OCI-LY7 (cell line): Measurements from ENCODE around the gene OR52E5. TPM values are rescaled to one million over a fixed set of nuclear protein-coding genes. Genes with fewer than 3 reads are reported as not detected.

ENCODE experiments used
- BruUV-seq: library from RNA; stranded (reverse); fragments of 400-500 nt; replicated peaks from 2 replicates; lab custom pipeline; 2021; lab: Mats Ljungman, UMichigan
- CTCF ChIA-PET: fragments of 300-600 bp; sonication (Branson Sonifier 250); formaldehyde crosslinking; loops from one replicate; lab custom pipeline; 2022; ENCODE audit warnings: antibody characterized with exemption; ENCODE audit not compliant: unreplicated experiment; lab: Charles Lee
- POLR2A ChIA-PET: fragments of 300-600 bp; sonication (Branson Sonifier 250); formaldehyde crosslinking; loops from one replicate; lab custom pipeline; 2022; ENCODE audit warnings: antibody characterized with exemption; lab: Charles Lee
- DNase-seq: peaks from one replicate; pipeline ENCODE4 v3.0.0-alpha.2; 2015; ENCODE audit warnings: low spot score
- H2AFZ ChIP-seq: fragments of 200-600 bp; sonication (generic), shearing (Covaris generic); 2 replicates; pipeline ENCODE4 v1.6.1; 2014; ENCODE audit warnings: mild to moderate bottlenecking, antibody characterized with exemption, low read length, moderate library complexity
- H3K27ac ChIP-seq: fragments of 200-600 bp; sonication (generic); 2 replicates; pipeline ENCODE4 v1.5.1; 2014; ENCODE audit warnings: mixed run types, low read depth, mild to moderate bottlenecking, moderate library complexity, low read length, inconsistent platforms; ENCODE audit not compliant: poor library complexity, severe bottlenecking
- H3K36me3 ChIP-seq: fragments of 200-600 bp; sonication (generic); 2 replicates; pipeline ENCODE4 v1.6.1; 2014; ENCODE audit warnings: mild to moderate bottlenecking, antibody characterized with exemption, low read length, moderate library complexity, mixed read lengths; ENCODE audit not compliant: insufficient read depth
- H3K4me1 ChIP-seq: fragments of 200-600 bp; sonication (generic); 2 replicates; pipeline ENCODE4 v1.5.1; 2014; ENCODE audit warnings: mild to moderate bottlenecking, low read length; ENCODE audit not compliant: insufficient read depth, poor library complexity, severe bottlenecking
- H3K4me2 ChIP-seq: fragments of 200-600 bp; sonication (generic); 2 replicates; pipeline ENCODE4 v1.6.1; 2014; ENCODE audit warnings: mild to moderate bottlenecking, low read length
- H3K4me3 ChIP-seq: fragments of 200-600 bp; sonication (generic); 2 replicates; pipeline ENCODE4 v1.5.1; 2014; ENCODE audit warnings: mild to moderate bottlenecking, low read depth, low read length; ENCODE audit not compliant: poor library complexity, severe bottlenecking
- H3K79me2 ChIP-seq: fragments of 200-600 bp; sonication (generic); 2 replicates; pipeline ENCODE4 v1.6.1; 2016; ENCODE audit warnings: low read depth, mild to moderate bottlenecking, low read length, moderate library complexity, mixed read lengths; ENCODE audit not compliant: insufficient read depth
- H3K9me2 ChIP-seq: fragments of 200-600 bp; sonication (generic); 2 replicates; pipeline ENCODE4 v1.6.1; 2016; ENCODE audit warnings: mild to moderate bottlenecking, low read length, mixed read lengths; ENCODE audit not compliant: insufficient read depth
- H3K9me3 ChIP-seq: fragments of 200-600 bp; sonication (generic); 2 replicates; pipeline ENCODE4 v1.6.1; 2014; ENCODE audit warnings: mild to moderate bottlenecking, mixed run types, low read length, mixed read lengths
- H4K20me1 ChIP-seq: fragments of 200-600 bp; sonication (generic); 2 replicates; pipeline ENCODE4 v1.6.1; 2014; ENCODE audit warnings: mild to moderate bottlenecking, antibody characterized with exemption, low read length, moderate library complexity, mixed read lengths; ENCODE audit not compliant: insufficient read depth
- CTCF ChIP-seq: fragments of 200-600 bp; sonication (generic); conservative IDR thresholded peaks from 2 replicates; pipeline ENCODE4 v1.5.1; 2014; ENCODE audit warnings: mild to moderate bottlenecking, antibody characterized with exemption, low read length, moderate library complexity, mixed read lengths
- EZH2phosphoT487 ChIP-seq: fragments of 200-600 bp; sonication (generic); IDR thresholded peaks from 2 replicates; pipeline ENCODE4 v1.6.1; 2018; ENCODE audit warnings: low read depth, borderline replicate concordance, mild to moderate bottlenecking, mixed run types, antibody characterized with exemption, low read length, moderate library complexity, mixed read lengths
- intact Hi-C: fragments of 100-400 bp; cut with micrococcal nuclease; formaldehyde crosslinking; loops from one replicate; pipeline ENCODE4 v1.10.0; 2022; ENCODE audit not compliant: unreplicated experiment
- total RNA-seq, 2 experiments: library from RNA; depleted of rRNA in 1 of 2; stranded (reverse); fragments of >200 nt in 1 of 2; shearing (Covaris generic) in 1 of 2; gene quantifications; 2 replicates each; pipeline ENCODE4 v1.2.3, GENCODE V29; 2014 to 2022

The OR52E5 gene
- total RNA-seq, 2 experiments from 2014 or later, result not detected

DNA sequence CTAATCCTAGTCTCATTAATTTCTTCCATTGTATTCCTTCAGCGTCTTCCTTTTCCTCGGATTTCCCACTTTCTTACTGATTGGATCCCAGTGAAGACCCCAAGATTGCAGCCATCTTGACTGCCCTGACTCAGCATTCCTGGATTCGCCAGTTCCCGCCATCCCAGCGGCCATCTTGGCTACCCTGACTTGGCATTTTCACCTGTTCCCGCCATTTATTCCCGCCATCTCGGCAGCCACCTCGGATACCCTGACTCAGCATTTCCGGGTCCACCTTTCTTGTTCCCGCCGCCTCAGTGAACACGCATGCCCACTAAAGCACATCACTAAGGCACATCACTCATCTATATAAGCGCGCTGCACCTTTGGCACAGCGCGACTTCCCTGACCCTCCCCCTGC is 35.3 kb downstream of the OR52E5 start:
- no peaks in the 10 kb centered on the region for H3K9me2 ChIP-seq
- H3K4me2 ChIP-seq, result no peak overlapping the region
- TF ChIP-seq CTCF, result no peak
- H3K27ac ChIP-seq, result no peak overlapping the region
- no peaks in the 10 kb centered on the region for H3K9me3 ChIP-seq
- no peaks in the 10 kb centered on the region for H4K20me1 ChIP-seq
- POLR2A ChIA-PET, result interaction anchor here (0.6 kb wide), 1 partner anchor 185 kb away, joined by 3 read pairs; no protein-coding TSS in a partner anchor
- H3K4me1 ChIP-seq, result no peaks in the 10 kb centered on the region
- DNase-seq, result no peak
- no TSS peak for BruUV-seq
- CTCF ChIA-PET, result no interaction called here
- no peak overlapping the region for H2AFZ ChIP-seq
- H3K4me3 ChIP-seq, result no peak overlapping the region
- no peaks in the 10 kb centered on the region for H3K79me2 ChIP-seq
- no peaks in the 10 kb centered on the region for H3K36me3 ChIP-seq
- intact Hi-C loops, result no loop called here

GRCh38 chr11:5928811-5929210 is 35.8 kb downstream of the OR52E5 start:
- Histone ChIP-seq H3K4me1 (no peaks in the 10 kb centered on the region), H3K9me2 (no peaks in the 10 kb centered on the region), H2AFZ (no peak overlapping the region), H3K36me3 (no peaks in the 10 kb centered on the region), H3K27ac (no peak overlapping the region), H3K4me3 (no peak overlapping the region), H3K9me3 (no peaks in the 10 kb centered on the region), H3K4me2 (no peak overlapping the region), H4K20me1 (no peaks in the 10 kb centered on the region), H3K79me2 (no peaks in the 10 kb centered on the region)
- ChIA-PET POLR2A (no interaction called here), CTCF (no interaction called here)
- DNase-seq, result no peak
- intact Hi-C loops, result no loop called here
- TF ChIP-seq CTCF, result no peak
- no peak for TF ChIP-seq EZH2phosphoT487
- no TSS peak for BruUV-seq

DNA sequence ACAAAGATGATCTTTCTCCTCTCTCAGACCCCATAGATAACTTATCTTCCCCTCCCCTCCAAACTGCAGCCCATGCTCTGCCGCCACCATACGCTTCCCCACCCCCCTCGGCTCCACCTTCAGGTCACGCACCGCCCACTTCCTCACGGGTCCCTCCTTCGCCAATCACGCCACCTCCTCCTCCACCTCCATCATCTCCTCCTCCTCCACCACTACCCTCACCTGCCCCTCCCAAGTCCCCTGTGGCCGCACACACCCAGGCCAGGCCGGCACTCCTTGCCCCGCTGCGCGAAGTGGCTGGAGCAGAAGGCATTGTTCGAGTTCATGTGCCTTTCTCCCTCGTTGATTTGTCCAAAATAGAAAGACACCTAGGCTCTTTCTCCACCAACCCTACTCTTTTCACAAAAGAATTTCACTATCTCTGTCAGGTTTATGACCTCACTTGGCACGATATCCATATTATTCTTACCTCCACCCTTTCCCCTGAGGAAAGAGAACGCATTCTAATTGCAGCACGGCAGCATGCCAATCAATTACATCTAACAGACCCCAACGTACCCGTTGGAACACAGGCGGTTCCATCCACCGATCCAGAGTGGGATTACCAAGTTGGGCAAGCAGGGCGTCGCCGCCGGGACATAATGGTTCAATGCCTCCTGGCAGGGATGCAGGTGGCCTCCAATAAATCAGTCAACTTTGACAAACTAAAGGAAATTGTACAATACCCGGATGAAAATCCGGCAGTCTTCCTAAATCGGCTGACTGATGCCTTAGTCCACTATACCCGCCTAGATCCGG is 36.8 kb downstream of the OR52E5 start:
- CTCF ChIA-PET, result no interaction called here
- Histone ChIP-seq H3K9me3 (no peaks in the 10 kb centered on the region), H3K4me1 (no peaks in the 10 kb centered on the region), H3K36me3 (no peaks in the 10 kb centered on the region), H2AFZ (no peak overlapping the region), H3K9me2 (no peaks in the 10 kb centered on the region), H4K20me1 (no peaks in the 10 kb centered on the region), H3K27ac (no peak overlapping the region), H3K4me3 (no peak overlapping the region), H3K4me2 (no peak overlapping the region), H3K79me2 (no peaks in the 10 kb centered on the region)
- intact Hi-C loops, result no loop called here
- BruUV-seq, result no TSS peak
- POLR2A ChIA-PET, result no interaction called here
- DNase-seq, result no peak
- TF ChIP-seq EZH2phosphoT487 (no peak), CTCF (no peak)
